ENCODE measurements around the gene TMEM95.
A peak's percentile ranks its signal among the peaks of the same experiment; 100 is the strongest.

Gene TMEM95

DNA sequence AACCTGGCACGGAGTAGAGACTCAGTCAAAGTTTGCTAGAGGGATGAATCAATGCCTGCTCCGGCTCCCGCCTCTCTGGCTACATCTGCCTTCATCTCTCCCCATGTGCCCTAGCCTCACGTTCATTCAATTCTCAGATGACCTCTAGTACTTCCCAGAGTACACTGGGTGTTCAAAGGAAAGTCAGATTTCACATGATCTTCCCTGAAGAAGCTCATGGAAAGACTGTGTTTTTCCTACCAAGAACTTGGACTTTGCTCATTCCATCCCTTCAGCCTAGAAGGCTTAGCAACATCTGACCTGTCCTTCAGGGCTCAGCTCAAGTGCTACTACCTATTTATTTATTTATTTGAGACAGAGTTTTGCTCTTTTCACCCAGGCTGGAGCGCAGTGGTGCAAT is 14.9 kb downstream of the TMEM95 start:
- DNase-seq (ENCODE audit: insufficient read length, low spot score) (no peak), FAIRE-seq (no peak)
- TF ChIP-seq SPI1 (IDR thresholded peaks at IDR 0.05; ENCODE audit: low read depth, low read length) (no peak), POU2F2 (IDR thresholded peaks at IDR 0.05; ENCODE audit: low read depth, low read length) (no peak), PAX5 (IDR thresholded peaks at IDR 0.05; ENCODE audit: insufficient read depth, low read length, severe bottlenecking) (no peak), POLR2AphosphoS5 (IDR thresholded peaks at IDR 0.05; ENCODE audit: low read depth, low read length) (no peak), POLR2A (IDR thresholded peaks at IDR 0.05; ENCODE audit: low read depth, low read length) (no peak), TAF1 (IDR thresholded peaks at IDR 0.05; ENCODE audit: low read depth, low read length) (no peak)

DNA sequence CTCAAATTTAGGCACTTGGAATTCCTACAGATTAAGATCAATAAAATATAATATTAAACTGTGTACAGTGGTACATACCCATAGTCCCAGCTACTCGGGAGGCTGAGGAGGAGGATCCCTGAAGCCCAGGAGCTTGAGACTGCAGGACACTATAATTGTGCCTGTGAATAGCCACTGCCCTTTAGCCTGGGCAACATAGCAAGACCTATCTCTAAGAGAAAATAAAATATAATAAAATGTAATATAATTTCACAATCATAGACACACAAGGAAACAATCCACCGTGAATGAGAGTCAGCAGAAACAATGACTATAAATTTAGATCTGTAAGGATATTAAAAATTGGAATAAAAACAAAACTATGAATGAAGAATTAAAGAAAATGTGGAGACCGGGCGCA is 15.9 kb downstream of the TMEM95 start:
- FAIRE-seq (no peak), DNase-seq (ENCODE audit: insufficient read length, low spot score) (no peak)
- no peak for TF ChIP-seq PAX5 (IDR thresholded peaks at IDR 0.05; ENCODE audit: insufficient read depth, low read length, severe bottlenecking)

DNA sequence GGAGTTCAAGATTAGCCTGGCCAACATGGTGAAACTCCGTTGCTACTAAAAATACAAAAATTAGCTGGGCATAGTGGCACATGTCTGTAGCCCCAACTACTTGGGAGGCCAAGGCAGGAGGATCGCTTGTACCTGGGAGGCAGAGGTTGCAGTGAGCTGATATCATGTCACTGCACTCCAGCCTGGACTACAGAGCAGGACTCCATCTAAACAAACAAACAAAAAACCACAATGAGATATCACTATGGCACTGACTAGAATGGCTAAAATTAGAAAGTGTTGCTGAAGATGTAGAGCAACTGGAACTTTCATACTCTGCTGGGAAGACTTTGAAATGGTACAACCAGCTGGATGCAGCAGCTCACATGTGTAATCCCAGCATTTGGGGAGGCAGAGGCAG is 19.4 kb downstream of the TMEM95 start:
- TF ChIP-seq POLR2A (IDR thresholded peaks at IDR 0.05; ENCODE audit: low read depth, low read length) = no peak
- no peak for FAIRE-seq
- DNase-seq (ENCODE audit: insufficient read length, low spot score) = no peak

DNA sequence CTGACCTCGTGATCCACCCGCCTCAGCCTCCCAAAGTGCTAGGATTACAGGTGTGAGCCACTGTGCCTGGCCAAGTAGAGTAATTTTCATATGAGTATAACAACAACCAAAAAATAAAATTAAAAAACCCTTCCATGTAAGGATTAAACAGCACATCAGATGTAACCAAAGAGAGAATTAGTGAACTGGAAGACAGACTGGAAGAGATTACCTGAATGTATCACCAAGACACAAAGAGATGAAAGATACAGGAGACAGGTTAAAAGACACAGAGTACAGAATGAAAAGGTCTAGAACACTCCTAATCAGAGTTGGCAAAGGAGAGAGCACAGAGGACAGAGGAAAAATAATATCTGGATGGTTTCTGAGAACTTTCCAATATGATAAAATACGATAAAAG is 24.2 kb downstream of the TMEM95 start:
- FAIRE-seq = no peak
- TF ChIP-seq POLR2AphosphoS5 (IDR thresholded peaks at IDR 0.05; ENCODE audit: low read depth, low read length) (no peak), PAX5 (IDR thresholded peaks at IDR 0.05; ENCODE audit: insufficient read depth, low read length, severe bottlenecking) (no peak)
- DNase-seq (ENCODE audit: insufficient read length, low spot score) = no peak

DNA sequence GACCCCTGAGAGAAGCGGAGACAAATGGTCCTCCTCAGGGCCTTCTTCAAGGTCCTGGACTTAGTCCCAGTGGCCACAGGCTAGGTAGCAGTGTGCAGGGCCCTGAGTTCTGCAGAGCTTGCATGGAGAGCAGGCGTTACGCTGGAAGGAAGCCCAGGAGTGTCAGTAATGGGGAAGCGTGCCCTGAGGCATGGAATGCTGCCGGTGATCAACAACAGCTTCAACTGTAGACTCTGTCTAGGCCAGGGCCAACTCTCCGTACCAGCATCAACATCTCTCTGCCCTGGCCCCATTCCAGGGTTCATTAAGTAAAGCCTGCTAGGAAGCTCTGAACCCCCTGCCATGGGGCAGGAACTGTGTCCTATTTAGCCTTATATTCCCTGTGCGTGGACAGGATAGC is 25.4 kb downstream of the TMEM95 start:
- no peak for DNase-seq (ENCODE audit: insufficient read length, low spot score)
- no peak for FAIRE-seq
- TF ChIP-seq TAF1 (IDR thresholded peaks at IDR 0.05; ENCODE audit: low read depth, low read length) (no peak), SPI1 (IDR thresholded peaks at IDR 0.05; ENCODE audit: low read depth, low read length) (no peak), POU2F2 (IDR thresholded peaks at IDR 0.05; ENCODE audit: low read depth, low read length) (no peak), POLR2A (IDR thresholded peaks at IDR 0.05; ENCODE audit: low read depth, low read length) (no peak), PAX5 (IDR thresholded peaks at IDR 0.05; ENCODE audit: insufficient read depth, low read length, severe bottlenecking) (no peak), POLR2AphosphoS5 (IDR thresholded peaks at IDR 0.05; ENCODE audit: low read depth, low read length) (no peak)

DNA sequence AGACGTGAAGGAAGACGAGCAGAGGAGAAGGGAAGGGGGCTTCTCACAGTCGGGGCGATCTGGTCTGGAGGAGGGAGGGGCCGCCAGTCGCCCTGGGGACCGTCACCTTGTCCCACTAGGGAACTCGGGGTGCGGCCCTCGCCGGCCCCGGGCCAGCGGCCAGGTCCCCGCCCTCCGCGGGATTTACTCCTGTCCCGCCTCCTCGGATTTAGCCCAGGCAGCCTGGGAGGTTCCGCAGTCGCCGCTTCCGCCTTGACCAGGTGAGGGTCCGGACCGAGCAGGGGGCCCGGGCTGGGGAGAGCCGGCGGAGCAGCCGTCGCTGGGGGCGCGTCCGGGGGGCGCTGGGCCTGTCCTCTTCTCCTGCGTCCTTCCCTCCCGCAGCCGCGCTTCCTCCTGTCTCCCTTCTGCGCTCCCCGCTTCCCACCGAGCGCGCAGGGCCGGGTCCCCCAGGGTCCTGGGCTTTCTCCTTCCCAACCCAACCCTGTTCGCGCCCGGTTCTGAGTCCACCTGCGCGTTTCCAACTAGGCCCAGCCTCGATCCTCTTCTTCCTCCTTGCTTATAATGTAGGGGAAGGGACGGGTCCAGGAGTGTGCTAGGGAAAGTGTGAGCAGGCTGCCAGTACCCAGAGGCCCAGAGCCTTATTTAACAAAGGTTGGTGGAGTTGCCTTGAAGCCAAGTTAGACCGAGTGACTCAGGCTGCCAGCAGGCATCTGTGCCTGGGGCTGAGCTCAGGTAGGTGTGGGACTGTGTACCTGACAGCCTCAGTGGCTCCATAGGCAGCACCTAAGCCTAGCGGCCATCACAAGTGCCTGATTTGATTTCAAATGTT is 26.1 kb downstream of the TMEM95 start, which contains the start of gene TNK1:
TSS of gene TNK1 (plus strand) at position 235 of the 829 bp plus-strand sequence. CDS start 1,838 bp downstream, outside the sequence.
- FAIRE-seq (no peak), DNase-seq (ENCODE audit: insufficient read length, low spot score) (no peak)
- TF ChIP-seq POLR2A (IDR thresholded peaks at IDR 0.05; ENCODE audit: low read depth, low read length) (no peak), POLR2AphosphoS5 (IDR thresholded peaks at IDR 0.05; ENCODE audit: low read depth, low read length) (no peak), TAF1 (IDR thresholded peaks at IDR 0.05; ENCODE audit: low read depth, low read length) (no peak), PAX5 (IDR thresholded peaks at IDR 0.05; ENCODE audit: insufficient read depth, low read length, severe bottlenecking) (no peak), POU2F2 (IDR thresholded peaks at IDR 0.05; ENCODE audit: low read depth, low read length) (no peak), SPI1 (IDR thresholded peaks at IDR 0.05; ENCODE audit: low read depth, low read length) (no peak)

DNA sequence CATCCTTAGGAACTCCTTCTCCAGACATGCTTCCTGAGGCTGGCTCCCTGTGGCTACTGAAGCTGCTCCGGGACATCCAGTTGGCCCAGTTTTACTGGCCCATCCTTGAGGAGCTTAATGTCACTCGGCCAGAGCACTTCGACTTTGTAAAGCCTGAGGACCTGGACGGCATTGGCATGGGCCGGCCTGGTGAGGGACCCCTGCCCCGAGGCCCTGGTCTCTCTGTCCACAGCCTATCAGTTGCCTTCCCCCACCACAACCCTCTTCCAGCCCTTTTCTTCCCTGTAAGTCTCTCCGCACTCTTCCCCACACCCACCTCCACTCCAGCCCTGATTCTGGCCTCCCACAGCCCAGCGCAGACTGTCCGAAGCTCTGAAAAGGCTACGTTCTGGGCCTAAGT is 27.9 kb downstream of the TMEM95 start:
- FAIRE-seq (no peak), DNase-seq (ENCODE audit: insufficient read length, low spot score) (no peak)

DNA sequence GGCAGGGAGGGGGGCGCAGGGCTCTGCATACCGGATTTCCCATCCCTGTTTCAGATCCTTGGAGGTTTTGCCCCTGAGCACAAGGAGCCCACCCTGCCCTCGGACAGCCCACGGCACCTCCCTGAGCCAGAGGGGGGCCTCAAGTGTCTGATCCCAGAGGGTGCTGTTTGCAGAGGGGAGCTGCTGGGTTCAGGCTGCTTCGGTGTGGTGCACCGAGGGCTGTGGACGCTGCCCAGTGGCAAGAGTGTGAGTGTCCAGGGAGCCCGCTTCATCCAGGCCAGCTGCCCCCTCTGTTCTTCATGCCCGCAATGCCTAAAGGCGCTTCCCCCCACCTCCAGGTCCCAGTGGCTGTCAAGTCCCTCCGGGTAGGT is 28.4 kb downstream of the TMEM95 start:
- no peak for DNase-seq (ENCODE audit: insufficient read length, low spot score)

More for the DNA sequence above, 27.9 kb downstream of the TMEM95 start:
- TF ChIP-seq POLR2A (IDR thresholded peaks at IDR 0.05; ENCODE audit: low read depth, low read length) (no peak), SPI1 (IDR thresholded peaks at IDR 0.05; ENCODE audit: low read depth, low read length) (no peak), POLR2AphosphoS5 (IDR thresholded peaks at IDR 0.05; ENCODE audit: low read depth, low read length) (no peak), POU2F2 (IDR thresholded peaks at IDR 0.05; ENCODE audit: low read depth, low read length) (no peak), PAX5 (IDR thresholded peaks at IDR 0.05; ENCODE audit: insufficient read depth, low read length, severe bottlenecking) (no peak), TAF1 (IDR thresholded peaks at IDR 0.05; ENCODE audit: low read depth, low read length) (no peak)

DNA sequence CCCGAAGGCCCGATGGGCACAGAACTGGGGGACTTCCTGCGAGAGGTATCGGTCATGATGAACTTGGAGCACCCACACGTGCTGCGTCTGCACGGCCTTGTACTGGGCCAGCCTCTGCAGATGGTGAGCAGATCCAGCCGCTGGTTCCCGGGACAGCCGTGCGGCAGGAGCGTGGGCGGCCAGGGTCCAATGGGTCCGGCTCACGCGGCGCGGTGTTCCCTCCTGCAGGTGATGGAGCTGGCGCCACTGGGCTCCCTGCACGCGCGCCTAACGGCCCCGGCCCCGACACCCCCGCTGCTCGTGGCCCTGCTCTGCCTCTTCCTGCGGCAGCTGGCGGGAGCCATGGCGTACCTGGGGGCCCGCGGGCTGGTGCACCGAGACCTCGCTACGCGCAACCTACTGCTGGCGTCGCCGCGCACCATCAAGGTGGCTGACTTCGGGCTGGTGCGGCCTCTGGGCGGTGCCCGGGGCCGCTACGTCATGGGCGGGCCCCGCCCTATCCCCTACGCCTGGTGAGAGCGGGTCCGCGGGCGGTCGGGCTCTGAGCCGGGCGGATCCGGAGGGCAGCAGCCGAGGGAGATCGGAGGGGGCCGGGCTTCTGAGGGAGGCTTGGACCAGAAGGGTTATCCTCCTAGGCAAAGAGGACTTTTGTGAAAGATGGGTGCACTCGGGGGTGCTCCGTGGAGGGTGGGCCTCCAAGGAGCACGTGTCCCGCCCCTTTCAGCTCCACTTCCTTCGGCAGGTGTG is 29.0 kb downstream of the TMEM95 start:
- TF ChIP-seq TAF1 (IDR thresholded peaks at IDR 0.05; ENCODE audit: low read depth, low read length) (no peak), POLR2AphosphoS5 (IDR thresholded peaks at IDR 0.05; ENCODE audit: low read depth, low read length) (no peak), PAX5 (IDR thresholded peaks at IDR 0.05; ENCODE audit: insufficient read depth, low read length, severe bottlenecking) (no peak)
- DNase-seq (ENCODE audit: insufficient read length, low spot score) = peak; percentile 96
- peak; percentile 92 for FAIRE-seq

More for the DNA sequence above, 28.4 kb downstream of the TMEM95 start:
- no peak for TF ChIP-seq SPI1 (IDR thresholded peaks at IDR 0.05; ENCODE audit: low read depth, low read length)
- TF ChIP-seq PAX5 (IDR thresholded peaks at IDR 0.05; ENCODE audit: insufficient read depth, low read length, severe bottlenecking) = no peak
- no peak for TF ChIP-seq POLR2A (IDR thresholded peaks at IDR 0.05; ENCODE audit: low read depth, low read length)
- no peak for FAIRE-seq

DNA sequence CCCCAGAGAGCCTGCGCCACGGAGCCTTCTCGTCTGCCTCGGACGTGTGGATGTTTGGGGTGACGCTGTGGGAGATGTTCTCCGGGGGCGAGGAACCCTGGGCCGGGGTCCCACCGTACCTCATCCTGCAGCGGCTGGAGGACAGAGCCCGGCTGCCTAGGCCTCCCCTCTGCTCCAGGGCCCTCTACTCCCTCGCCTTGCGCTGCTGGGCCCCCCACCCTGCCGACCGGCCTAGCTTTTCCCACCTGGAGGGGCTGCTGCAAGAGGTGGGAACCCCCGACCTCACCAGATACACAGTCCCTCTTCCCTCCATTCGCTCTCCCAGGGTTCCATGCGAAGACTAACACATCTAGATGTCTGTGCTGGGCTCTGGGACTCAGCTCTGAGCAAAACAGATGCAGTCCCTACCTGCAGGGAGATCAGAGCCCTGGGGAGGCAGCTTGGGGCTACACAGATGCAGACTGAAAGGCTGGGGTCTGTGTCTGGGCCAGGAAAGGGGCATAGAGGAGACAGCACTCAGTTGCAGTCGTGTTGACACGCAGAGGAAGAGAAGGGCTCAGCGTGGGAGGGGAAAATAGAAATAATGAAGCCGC is 29.6 kb downstream of the TMEM95 start:
- no peak for DNase-seq (ENCODE audit: insufficient read length, low spot score)
- TF ChIP-seq POLR2A (IDR thresholded peaks at IDR 0.05; ENCODE audit: low read depth, low read length) (no peak), PAX5 (IDR thresholded peaks at IDR 0.05; ENCODE audit: insufficient read depth, low read length, severe bottlenecking) (no peak), POLR2AphosphoS5 (IDR thresholded peaks at IDR 0.05; ENCODE audit: low read depth, low read length) (no peak), POU2F2 (IDR thresholded peaks at IDR 0.05; ENCODE audit: low read depth, low read length) (no peak), SPI1 (IDR thresholded peaks at IDR 0.05; ENCODE audit: low read depth, low read length) (no peak), TAF1 (IDR thresholded peaks at IDR 0.05; ENCODE audit: low read depth, low read length) (no peak)
- FAIRE-seq = no peak

Measured in GM12891 (cell line).